ENCODE results near the gene CD40LG.

Gene CD40LG

GRCh38 chrX:136656361-136656964 is 8.5 kb downstream of the CD40LG start:
- H3K36me3 ChIP-seq (ENCODE audit: control insufficient read depth, insufficient read depth, low read length) = no peaks in the 10 kb centered on the region
- H3K9me3 ChIP-seq (ENCODE audit: control insufficient read depth, insufficient read depth, low read length) = no peaks in the 10 kb centered on the region
- no peaks in the 10 kb centered on the region for H3K4me1 ChIP-seq (ENCODE audit: control insufficient read depth, insufficient read depth, low read length)
- no peak overlapping the region for H3K4me3 ChIP-seq (ENCODE audit: low read depth, low read length)
- no peaks in the 10 kb centered on the region for H3K27me3 ChIP-seq (ENCODE audit: control insufficient read depth, insufficient read depth, low read length)
- H3K9ac ChIP-seq (ENCODE audit: low read depth, low read length) = no peak overlapping the region

DNA sequence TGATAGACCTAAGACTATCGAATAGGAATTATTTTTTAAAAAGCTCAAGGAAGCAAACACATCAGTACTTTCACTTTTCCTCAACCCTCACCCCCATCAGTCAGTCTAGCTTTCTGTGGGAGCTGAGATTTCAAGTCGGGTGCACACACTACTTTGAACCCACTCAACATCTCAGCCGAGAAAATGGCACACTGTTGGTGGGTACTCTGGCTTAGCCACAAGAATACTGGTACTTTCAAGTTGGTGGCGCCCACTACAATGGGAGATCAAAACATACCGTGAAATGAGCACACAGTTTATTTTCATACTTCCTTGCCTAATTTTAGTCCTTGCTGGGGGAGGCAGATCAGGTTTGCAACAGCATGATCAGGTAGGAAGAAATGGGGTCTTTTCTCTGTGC is 10.2 kb downstream of the CD40LG start:
- H3K9ac ChIP-seq (ENCODE audit: low read depth, low read length) = no peak overlapping the region
- no peaks in the 10 kb centered on the region for H3K36me3 ChIP-seq (ENCODE audit: control insufficient read depth, insufficient read depth, low read length)
- H3K4me3 ChIP-seq (ENCODE audit: low read depth, low read length) = no peak overlapping the region
- no peaks in the 10 kb centered on the region for H3K27me3 ChIP-seq (ENCODE audit: control insufficient read depth, insufficient read depth, low read length)
- H3K9me3 ChIP-seq (ENCODE audit: control insufficient read depth, insufficient read depth, low read length) = no peaks in the 10 kb centered on the region
- no peaks in the 10 kb centered on the region for H3K4me1 ChIP-seq (ENCODE audit: control insufficient read depth, insufficient read depth, low read length)

GRCh38 chrX:136659174-136659573 is 11.2 kb downstream of the CD40LG start:
- Histone ChIP-seq H3K4me3 (ENCODE audit: low read depth, low read length) (no peak overlapping the region), H3K27me3 (ENCODE audit: control insufficient read depth, insufficient read depth, low read length) (no peaks in the 10 kb centered on the region)

GRCh38 chrX:136660896-136661295 is 12.9 kb downstream of the CD40LG start:
- no peak overlapping the region for H3K4me3 ChIP-seq (ENCODE audit: low read depth, low read length)
- no peaks in the 10 kb centered on the region for H3K27me3 ChIP-seq (ENCODE audit: control insufficient read depth, insufficient read depth, low read length)
- H3K9me3 ChIP-seq (ENCODE audit: control insufficient read depth, insufficient read depth, low read length) = no peaks in the 10 kb centered on the region
- no peaks in the 10 kb centered on the region for H3K36me3 ChIP-seq (ENCODE audit: control insufficient read depth, insufficient read depth, low read length)
- H3K9ac ChIP-seq (ENCODE audit: low read depth, low read length) = no peak overlapping the region
- H3K4me1 ChIP-seq (ENCODE audit: control insufficient read depth, insufficient read depth, low read length) = no peaks in the 10 kb centered on the region

More at GRCh38 chrX:136659174-136659573, 11.2 kb downstream of the CD40LG start:
- no peak overlapping the region for H3K9ac ChIP-seq (ENCODE audit: low read depth, low read length)
- H3K36me3 ChIP-seq (ENCODE audit: control insufficient read depth, insufficient read depth, low read length) = no peaks in the 10 kb centered on the region
- no peaks in the 10 kb centered on the region for H3K4me1 ChIP-seq (ENCODE audit: control insufficient read depth, insufficient read depth, low read length)
- no peaks in the 10 kb centered on the region for H3K9me3 ChIP-seq (ENCODE audit: control insufficient read depth, insufficient read depth, low read length)

GRCh38 chrX:136662104-136662503 is 14.1 kb downstream of the CD40LG start:
- Histone ChIP-seq H3K36me3 (ENCODE audit: control insufficient read depth, insufficient read depth, low read length) (no peaks in the 10 kb centered on the region), H3K9me3 (ENCODE audit: control insufficient read depth, insufficient read depth, low read length) (no peaks in the 10 kb centered on the region), H3K4me3 (ENCODE audit: low read depth, low read length) (no peak overlapping the region), H3K4me1 (ENCODE audit: control insufficient read depth, insufficient read depth, low read length) (no peaks in the 10 kb centered on the region), H3K9ac (ENCODE audit: low read depth, low read length) (no peak overlapping the region), H3K27me3 (ENCODE audit: control insufficient read depth, insufficient read depth, low read length) (no peaks in the 10 kb centered on the region)

DNA sequence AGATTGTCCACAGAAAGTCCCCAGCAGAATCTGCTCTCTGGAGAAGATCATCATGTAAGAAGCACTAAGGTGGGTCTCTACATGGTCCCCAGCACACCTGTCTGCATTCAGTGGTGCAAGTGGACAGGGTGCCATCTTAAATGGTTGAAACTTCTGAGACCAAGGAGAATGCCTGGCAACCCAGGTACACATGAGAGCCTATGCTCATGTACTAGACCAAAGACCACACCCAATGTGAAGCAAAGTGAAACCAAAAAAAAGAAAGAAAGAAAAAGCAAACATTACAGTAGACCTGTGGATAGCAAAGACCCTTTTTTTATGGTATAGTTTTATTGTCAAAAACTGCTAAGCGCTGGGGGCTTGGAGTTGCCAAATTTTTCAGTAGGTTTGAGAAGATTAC is 15.0 kb downstream of the CD40LG start:
- no peak overlapping the region for H3K4me3 ChIP-seq (ENCODE audit: low read depth, low read length)
- H3K9me3 ChIP-seq (ENCODE audit: control insufficient read depth, insufficient read depth, low read length) = no peaks in the 10 kb centered on the region
- H3K4me1 ChIP-seq (ENCODE audit: control insufficient read depth, insufficient read depth, low read length) = no peaks in the 10 kb centered on the region
- no peaks in the 10 kb centered on the region for H3K36me3 ChIP-seq (ENCODE audit: control insufficient read depth, insufficient read depth, low read length)
- no peak overlapping the region for H3K9ac ChIP-seq (ENCODE audit: low read depth, low read length)
- H3K27me3 ChIP-seq (ENCODE audit: control insufficient read depth, insufficient read depth, low read length) = no peaks in the 10 kb centered on the region

GRCh38 chrX:136665258-136665900 is 17.4 kb downstream of the CD40LG start:
- H3K36me3 ChIP-seq (ENCODE audit: control insufficient read depth, insufficient read depth, low read length) = no peaks in the 10 kb centered on the region
- no peak overlapping the region for H3K4me3 ChIP-seq (ENCODE audit: low read depth, low read length)
- H3K27me3 ChIP-seq (ENCODE audit: control insufficient read depth, insufficient read depth, low read length) = no peaks in the 10 kb centered on the region
- H3K9me3 ChIP-seq (ENCODE audit: control insufficient read depth, insufficient read depth, low read length) = no peaks in the 10 kb centered on the region
- no peak overlapping the region for H3K9ac ChIP-seq (ENCODE audit: low read depth, low read length)
- H3K4me1 ChIP-seq (ENCODE audit: control insufficient read depth, insufficient read depth, low read length) = no peaks in the 10 kb centered on the region

DNA sequence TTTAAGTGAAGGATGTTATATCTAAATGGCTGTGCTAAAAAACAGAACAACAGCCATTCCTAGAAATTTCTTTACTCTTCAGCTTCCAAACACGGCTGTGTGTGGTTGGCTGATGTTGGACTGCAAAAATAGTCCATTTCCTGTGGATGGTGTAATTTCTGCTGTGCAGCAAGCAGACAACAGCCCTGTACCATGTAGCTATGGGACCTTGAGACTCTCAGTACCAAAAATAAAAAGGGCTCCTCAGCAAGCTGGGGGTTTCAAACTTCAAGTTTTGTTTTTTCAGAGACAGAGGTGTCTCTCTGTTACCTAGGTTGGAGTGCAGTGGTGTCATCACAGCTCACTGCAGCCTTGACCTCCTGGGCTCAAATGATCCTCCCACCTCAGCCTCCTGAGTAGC is 18.1 kb downstream of the CD40LG start:
- Histone ChIP-seq H3K9me3 (ENCODE audit: control insufficient read depth, insufficient read depth, low read length) (no peaks in the 10 kb centered on the region), H3K27me3 (ENCODE audit: control insufficient read depth, insufficient read depth, low read length) (no peaks in the 10 kb centered on the region), H3K9ac (ENCODE audit: low read depth, low read length) (no peak overlapping the region), H3K4me1 (ENCODE audit: control insufficient read depth, insufficient read depth, low read length) (no peaks in the 10 kb centered on the region), H3K36me3 (ENCODE audit: control insufficient read depth, insufficient read depth, low read length) (no peaks in the 10 kb centered on the region), H3K4me3 (ENCODE audit: low read depth, low read length) (no peak overlapping the region)

DNA sequence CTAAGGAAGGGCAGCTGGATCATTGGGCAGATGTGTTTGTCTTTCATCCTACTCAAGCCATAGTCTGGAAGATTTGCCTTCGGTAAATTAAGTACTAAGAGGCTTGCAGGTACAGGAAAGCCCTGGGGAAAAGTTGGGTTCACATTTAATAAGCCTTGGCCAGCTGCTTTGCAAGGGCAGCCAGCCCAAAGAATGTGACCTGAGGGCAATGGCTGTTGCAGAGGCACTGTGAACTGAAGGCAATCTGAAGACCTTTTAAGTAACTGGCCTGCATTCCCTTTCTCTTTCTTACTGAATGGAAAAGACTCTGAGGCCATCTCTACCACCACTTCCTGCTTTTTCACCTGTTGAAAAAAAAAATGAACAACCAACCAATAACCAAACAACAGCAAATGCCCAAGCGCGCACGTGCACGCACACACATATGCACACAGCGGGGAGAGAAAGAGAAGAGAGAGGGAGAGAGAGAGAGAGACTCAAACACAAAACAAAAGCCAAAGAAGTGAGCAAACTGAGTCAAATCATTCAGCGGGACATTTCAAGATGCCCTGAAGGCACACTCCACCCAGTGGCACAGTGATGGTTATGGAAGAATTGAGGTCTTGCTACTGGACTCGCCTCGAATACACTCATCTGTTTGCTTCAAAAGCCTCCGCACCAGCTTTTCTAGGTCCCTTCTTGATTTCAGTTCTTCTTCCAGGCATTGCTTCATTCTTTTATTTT is 19.6 kb downstream of the CD40LG start:
- Histone ChIP-seq H3K9ac (ENCODE audit: low read depth, low read length) (no peak overlapping the region), H3K4me3 (ENCODE audit: low read depth, low read length) (no peak overlapping the region), H3K27me3 (ENCODE audit: control insufficient read depth, insufficient read depth, low read length) (no peaks in the 10 kb centered on the region), H3K4me1 (ENCODE audit: control insufficient read depth, insufficient read depth, low read length) (no peaks in the 10 kb centered on the region), H3K36me3 (ENCODE audit: control insufficient read depth, insufficient read depth, low read length) (no peaks in the 10 kb centered on the region), H3K9me3 (ENCODE audit: control insufficient read depth, insufficient read depth, low read length) (no peaks in the 10 kb centered on the region)

DNA sequence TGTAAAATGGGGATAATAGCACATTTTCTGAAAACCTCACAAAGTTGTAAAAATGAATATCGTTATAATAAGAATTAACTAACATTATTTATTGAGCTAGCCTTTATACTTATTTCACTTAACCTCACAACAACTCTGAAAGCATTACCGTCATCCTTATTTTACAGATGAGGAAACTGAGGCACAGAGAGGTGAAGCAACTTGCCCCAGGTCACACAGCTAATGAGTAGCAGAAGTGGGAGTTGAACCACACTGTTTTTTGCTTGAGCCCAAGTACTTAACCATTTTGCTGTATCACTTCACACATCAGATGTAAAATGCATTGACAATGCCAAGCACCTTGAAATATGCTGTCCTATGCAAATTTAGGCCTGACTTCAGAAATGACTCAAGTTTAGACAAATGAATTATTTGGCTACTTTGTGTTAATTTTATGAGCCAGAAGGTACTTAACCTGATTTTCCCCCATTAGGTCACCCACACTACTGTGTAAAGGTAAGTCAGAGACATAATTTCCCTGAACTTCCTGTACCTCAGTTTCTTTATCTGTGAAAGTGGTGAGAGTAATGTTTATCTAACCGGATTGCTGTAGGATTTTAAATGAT is 23.1 kb downstream of the CD40LG start:
- H3K4me1 ChIP-seq (ENCODE audit: control insufficient read depth, insufficient read depth, low read length) = no peaks in the 10 kb centered on the region
- H3K4me3 ChIP-seq (ENCODE audit: low read depth, low read length) = no peak overlapping the region
- no peaks in the 10 kb centered on the region for H3K9me3 ChIP-seq (ENCODE audit: control insufficient read depth, insufficient read depth, low read length)
- no peak overlapping the region for H3K9ac ChIP-seq (ENCODE audit: low read depth, low read length)
- no peaks in the 10 kb centered on the region for H3K36me3 ChIP-seq (ENCODE audit: control insufficient read depth, insufficient read depth, low read length)
- no peaks in the 10 kb centered on the region for H3K27me3 ChIP-seq (ENCODE audit: control insufficient read depth, insufficient read depth, low read length)

GRCh38 chrX:136674270-136674985 is 26.5 kb downstream of the CD40LG start:
- H3K4me3 ChIP-seq (ENCODE audit: low read depth, low read length) = no peak overlapping the region
- no peak overlapping the region for H3K9ac ChIP-seq (ENCODE audit: low read depth, low read length)
- H3K4me1 ChIP-seq (ENCODE audit: control insufficient read depth, insufficient read depth, low read length) = no peaks in the 10 kb centered on the region
- no peaks in the 10 kb centered on the region for H3K9me3 ChIP-seq (ENCODE audit: control insufficient read depth, insufficient read depth, low read length)
- no peaks in the 10 kb centered on the region for H3K27me3 ChIP-seq (ENCODE audit: control insufficient read depth, insufficient read depth, low read length)
- H3K36me3 ChIP-seq (ENCODE audit: control insufficient read depth, insufficient read depth, low read length) = no peaks in the 10 kb centered on the region
